Stimulated activated CD8-positive, alpha-beta memory T cell treated with anti-CD3 and anti-CD28 coated beads, Interleukin-15, amount 100 ng/mL, for 48 hours (primary cell): Measurements from ENCODE around the gene UNC5C.

ENCODE experiments used
- DNase-seq, 2 donors: peaks; one replicate each; pipeline ENCODE4 v3.0.0-alpha.2; 2020; ENCODE audit warnings: low read depth in 2 of 2

Gene UNC5C

DNA sequence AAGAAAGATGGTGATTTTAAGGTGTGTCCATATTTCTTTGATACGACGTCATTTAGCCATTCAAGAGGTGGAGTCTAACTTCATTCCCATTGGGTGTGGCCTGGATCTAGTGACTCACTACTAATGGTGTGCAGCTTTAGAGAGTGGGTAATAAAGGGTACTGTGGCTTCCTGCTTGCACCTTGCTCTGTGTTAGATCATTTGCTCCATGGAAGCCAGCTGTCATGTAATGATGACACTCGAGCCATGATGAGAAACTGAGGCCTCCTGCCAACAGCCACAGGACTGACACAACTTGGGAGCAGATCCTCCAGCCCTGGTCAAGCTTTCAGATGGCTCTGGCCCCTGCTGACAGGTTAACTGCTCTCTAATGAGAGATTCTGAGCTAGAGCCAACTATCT, 82.0 kb downstream of the UNC5C start:
- DNase-seq: no peak

DNA sequence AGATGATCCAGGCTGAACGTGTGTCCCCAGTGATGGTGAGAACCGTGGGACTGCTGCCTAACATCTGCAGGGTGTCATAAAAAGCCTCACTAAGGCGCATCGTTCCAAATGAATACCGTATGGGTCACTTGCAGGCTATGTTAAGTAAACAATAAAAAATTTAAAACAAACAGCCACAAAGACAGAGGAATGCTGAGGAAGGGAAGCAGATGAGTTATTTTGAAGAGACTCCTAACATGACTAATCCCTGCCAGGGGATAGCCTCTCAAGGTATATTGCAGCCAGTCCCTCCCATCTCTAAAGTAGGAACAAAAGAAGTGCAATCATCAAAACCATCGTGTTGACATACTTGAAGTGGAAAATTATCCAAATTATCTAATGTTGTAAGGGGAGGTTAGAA, 83.8 kb downstream of the UNC5C start:
- no peak for DNase-seq

- DNase-seq: no peak
These were observed 85.9 kb downstream of the UNC5C start for GRCh38 chr4:95462921-95463320.

GRCh38 chr4:95457353-95457752, 91.4 kb downstream of the UNC5C start:
- no peak for DNase-seq

DNA sequence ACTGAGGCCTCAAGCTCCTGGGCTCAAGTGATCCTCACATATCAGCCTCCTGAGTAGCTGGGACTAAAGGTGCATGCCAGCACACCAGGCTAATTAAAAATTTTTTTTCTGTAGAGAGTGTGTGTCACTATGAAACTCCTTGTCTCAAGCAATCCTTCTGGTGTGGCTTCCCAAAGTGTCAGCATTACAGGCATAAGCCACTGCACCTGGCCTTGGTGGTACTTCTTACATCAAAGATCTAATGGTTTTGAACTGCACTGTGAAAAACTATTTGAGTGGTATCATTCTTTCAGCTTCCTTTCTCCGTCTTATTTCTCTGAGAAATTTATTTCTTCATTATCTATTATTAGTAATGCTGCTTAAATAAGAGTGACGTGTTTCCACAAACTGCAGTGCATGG, 98.5 kb downstream of the UNC5C start:
- DNase-seq: no peak

- DNase-seq: no peak
These were observed 102.6 kb downstream of the UNC5C start for GRCh38 chr4:95446173-95446572.

DNA sequence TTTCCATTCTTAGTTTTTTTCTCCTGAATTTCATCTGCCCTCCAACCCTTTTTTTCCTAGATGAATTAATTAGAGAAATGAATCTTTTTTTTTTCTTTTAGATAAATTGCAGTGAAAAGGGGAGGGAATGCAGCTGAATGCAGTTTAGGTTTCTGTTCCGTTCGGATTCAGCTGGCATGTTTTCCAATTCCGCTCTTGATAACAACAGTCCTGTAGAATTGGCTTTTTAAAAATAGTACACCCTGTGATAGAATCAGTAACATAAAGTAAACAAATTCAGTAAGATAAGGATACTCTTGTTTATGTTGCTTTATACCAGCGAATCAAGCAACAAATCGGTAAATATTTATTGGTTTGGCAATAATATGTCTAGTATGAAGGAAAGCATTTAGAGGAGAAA, 103.5 kb downstream of the UNC5C start:
- no peak for DNase-seq

DNA sequence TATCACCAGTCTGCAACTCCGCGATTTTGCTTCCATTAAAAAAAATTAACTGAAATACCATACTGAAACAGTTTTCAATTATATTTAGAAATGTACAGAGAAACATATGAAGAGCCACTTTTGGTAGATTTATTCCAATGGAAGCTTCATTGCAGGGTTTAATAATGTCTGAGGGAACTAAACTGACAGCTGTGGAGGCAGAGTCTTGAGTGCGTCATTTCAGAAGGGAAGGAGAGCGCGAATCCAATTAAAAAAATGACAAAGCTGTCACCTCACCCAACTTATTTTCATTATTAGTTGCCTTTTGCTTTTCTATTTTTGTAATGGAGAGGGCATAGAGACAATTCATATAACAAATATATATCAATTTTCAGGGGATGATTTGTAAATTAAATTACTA, 104.0 kb downstream of the UNC5C start:
- DNase-seq: no peak

DNA sequence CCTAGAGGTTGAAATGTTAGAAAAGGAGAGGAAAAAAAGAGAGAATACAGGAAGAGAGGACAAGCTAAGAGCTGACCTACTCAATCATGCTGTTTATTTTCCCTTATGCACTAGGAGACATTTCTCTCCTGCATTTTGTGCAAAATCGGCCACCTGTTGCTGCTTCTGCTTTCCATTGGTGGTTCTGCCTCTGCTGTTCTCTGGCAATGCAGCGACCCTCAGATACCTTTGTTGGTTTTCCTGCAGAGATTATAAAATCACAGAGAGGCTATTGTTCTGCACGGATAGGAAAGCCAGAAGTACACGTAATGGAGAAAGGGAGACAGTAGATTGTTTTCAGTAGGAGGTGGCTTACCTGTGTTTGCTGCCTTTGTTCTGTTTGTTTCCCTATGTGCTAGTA, 108.9 kb downstream of the UNC5C start:
- no peak for DNase-seq

- DNase-seq: no peak
These were observed 109.7 kb downstream of the UNC5C start for GRCh38 chr4:95439071-95439470.

- no peak for DNase-seq
These were observed 116.3 kb downstream of the UNC5C start for GRCh38 chr4:95432466-95432865.

GRCh38 chr4:95431678-95432077, 117.1 kb downstream of the UNC5C start:
- DNase-seq: no peak

DNA sequence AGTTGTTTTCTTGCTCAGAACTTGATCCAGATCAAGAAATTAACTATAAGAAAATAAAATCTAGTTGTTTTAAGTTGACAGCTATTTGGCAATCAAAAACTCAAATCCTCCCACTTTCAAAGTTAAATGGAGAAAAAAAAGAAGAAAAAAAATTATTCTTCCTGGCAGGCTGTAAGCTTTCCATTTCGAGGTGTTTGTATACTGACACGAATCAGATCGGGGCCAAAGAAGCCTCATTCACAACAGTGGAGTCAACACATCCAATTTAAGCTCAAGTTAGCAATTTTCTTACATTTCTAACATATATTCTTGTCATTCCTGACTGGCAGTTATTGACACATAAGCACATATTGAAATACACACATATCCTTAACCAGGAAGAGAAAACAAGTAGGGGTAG, 119.4 kb downstream of the UNC5C start:
- no peak for DNase-seq

DNA sequence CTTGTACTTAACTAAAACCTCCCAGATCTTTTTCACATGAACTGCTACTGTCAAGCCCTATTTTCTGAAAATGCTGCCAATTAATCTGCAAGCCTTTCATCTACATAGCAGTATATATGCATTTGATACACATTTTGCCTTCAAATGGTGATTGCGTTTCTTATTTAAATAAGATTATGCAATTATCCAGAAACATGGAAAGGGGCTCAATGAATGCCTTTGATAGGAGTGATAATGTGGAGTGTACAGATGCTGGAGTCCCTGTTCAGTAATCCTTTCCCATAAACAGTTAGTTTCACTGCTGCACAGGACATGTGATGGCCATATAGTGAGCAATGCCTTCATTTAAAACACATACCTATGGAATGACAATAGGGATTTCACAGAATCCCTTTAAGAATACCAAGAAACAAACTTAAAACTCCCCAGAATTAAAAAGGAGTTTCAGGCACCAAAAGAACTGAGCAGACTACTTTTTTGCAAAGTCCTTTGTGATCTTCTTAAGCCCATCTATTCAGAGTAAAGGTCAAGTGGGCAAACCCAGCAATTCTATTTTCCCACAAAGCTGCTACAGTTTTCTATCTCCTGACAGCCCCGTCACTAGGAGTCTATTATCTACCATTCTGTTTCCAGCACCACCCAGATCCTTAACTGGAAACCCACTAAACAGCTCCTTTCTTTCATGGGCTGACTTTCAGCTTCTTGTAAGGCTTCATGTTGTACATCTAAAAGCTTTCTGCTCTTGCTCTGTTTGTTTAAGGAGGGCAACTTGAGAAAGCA, 120.3 kb downstream of the UNC5C start:
- no peak for DNase-seq

DNA sequence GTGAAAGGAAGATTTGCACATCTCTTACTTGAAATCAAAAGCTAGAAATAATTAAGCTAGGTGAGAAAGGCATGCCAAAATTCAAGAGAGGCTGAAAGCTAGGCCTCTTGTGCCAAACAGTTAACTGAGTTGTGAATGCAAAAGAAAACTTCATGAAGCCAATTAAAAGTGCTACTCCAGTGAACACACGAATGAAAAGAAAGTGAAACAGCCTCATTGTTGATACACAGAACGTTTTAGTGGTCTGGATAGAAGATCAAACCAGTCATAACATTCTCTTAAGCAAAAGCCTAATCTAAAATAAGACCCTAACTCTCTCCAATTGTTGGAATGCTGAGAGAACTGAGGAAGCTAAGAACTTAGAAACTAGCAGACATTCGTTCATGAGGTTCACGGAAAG, 122.3 kb downstream of the UNC5C start:
- no peak for DNase-seq

DNA sequence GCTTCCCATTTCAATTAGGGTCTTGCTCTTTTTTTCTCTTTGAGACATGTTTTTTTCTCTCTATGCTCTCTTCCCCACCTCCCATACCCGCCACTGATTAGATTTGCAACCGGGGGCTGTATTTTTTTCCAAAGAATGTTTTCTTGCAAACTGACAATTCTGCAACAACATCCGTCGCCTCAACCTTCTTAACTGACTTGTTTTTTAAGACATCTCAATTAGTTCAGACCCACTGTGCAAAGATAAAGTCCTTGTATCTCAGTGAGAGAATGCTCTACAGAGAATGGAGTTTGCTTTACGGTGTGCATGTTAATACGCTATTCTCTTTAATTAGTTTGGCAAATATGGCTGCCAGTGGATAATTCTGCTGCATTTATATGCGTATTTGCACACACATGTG, 126.3 kb downstream of the UNC5C start:
- DNase-seq: no peak

DNA sequence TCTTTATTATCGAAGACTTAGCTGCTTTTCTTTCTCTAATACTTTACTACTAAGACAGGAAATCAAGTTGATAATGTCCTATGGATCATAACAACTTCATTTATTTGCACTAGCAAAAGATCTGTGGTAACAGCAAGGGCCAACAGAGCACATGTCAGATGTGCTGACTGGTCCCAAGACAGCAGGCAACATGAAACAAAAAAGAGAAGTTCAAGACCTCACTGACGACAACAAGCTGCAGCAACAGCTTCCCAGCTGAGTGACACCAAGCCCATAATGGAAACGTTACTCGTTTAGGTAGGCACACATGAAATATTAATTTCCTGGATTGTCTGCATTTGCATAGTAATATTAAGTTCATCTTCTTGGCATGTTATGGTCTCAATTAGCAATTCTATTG, 126.9 kb downstream of the UNC5C start:
- no peak for DNase-seq

DNA sequence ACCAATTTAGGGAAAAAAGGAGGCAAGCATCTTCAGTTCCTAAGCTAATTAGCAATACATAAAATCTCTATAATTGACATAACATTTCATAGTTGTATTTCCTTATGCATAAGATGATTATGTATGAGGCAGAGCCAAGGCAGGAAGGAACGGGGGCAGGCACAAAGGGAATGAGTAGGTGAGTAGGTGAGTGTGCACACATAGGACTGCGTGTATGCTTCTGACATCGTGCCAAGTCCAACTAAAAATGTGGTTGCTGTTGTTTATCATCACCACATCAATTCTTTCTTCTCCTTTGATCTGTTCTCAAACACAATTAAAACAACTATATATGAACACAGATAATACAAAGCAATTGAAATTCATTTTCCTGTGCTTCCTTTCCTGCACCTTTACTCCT, 131.2 kb downstream of the UNC5C start:
- no peak for DNase-seq

DNA sequence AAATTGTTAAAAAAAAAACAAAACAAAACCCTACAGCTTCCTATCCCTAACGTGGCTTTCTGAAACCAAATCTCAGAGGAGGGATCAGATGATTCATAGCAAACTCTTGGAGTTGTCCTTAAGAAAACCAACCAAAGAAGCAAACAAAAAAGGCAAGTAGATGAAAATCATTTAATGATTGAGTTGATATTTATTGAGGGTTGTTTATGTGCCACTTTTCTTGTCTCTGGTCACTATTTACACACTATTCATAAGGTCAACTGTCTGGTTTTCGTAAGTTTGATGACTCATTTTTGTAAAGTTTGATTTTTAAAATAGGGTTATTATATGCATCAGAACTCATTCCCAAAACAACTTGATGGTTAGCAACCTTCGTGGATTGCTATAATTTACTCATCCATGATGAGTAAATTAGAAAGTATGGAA, 133.4 kb downstream of the UNC5C start:
- DNase-seq: no peak

GRCh38 chr4:95411371-95412088, 137.2 kb downstream of the UNC5C start:
- DNase-seq: no peak

GRCh38 chr4:95410387-95410977, 138.3 kb downstream of the UNC5C start:
- no peak for DNase-seq

DNA sequence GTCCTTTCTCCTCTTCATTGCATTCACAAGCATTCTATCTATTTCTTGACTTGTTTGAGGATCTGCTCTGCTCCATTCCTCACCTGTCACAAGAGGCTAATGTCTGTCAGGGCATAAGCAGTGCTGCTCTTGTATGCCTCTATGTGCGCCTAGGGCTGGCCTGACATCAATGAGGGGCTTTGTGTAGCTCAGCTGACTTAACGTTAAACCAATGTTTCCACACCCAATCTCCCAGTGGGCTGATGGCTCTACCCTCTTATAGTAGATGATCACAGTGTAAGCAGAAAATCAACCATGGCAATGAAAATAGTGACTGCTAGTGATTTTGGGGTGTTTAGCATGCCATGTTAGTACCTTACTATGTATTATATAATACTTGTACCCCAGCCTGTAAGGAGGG, 139.0 kb downstream of the UNC5C start:
- DNase-seq: no peak

- no peak for DNase-seq
These were observed 139.6 kb downstream of the UNC5C start for GRCh38 chr4:95409127-95409526.
